Fibroblast of lung (primary cell): ENCODE results near the gene KCNH1.

Experiments
- EZH2 ChIP-seq: IDR thresholded peaks from 2 replicates; pipeline ENCODE4 v1.5.1; 2012; ENCODE audit warnings: low read length, control low read depth, mild to moderate bottlenecking; ENCODE audit errors: missing control alignments
- TF ChIP-seq, protein P1 (sequence below), 2 donors: IDR thresholded peaks in 1 of 2; conservative IDR thresholded peaks in 1 of 2; 1 replicate in 1 of 2; 2 replicates in 1 of 2; pipeline ENCODE4 v1.5.1; 2011 to 2012; ENCODE audit warnings: low read length in 2 of 2, control low read depth in 1 of 2, inconsistent platforms in 1 of 2, low read depth in 1 of 2, mild to moderate bottlenecking in 1 of 2

- TF ChIP-seq, protein P1, sequence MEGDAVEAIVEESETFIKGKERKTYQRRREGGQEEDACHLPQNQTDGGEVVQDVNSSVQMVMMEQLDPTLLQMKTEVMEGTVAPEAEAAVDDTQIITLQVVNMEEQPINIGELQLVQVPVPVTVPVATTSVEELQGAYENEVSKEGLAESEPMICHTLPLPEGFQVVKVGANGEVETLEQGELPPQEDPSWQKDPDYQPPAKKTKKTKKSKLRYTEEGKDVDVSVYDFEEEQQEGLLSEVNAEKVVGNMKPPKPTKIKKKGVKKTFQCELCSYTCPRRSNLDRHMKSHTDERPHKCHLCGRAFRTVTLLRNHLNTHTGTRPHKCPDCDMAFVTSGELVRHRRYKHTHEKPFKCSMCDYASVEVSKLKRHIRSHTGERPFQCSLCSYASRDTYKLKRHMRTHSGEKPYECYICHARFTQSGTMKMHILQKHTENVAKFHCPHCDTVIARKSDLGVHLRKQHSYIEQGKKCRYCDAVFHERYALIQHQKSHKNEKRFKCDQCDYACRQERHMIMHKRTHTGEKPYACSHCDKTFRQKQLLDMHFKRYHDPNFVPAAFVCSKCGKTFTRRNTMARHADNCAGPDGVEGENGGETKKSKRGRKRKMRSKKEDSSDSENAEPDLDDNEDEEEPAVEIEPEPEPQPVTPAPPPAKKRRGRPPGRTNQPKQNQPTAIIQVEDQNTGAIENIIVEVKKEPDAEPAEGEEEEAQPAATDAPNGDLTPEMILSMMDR (conservative IDR thresholded peaks at IDR 0.05 in 1 of 2, IDR thresholded peaks at IDR 0.05 in 1 of 2; ENCODE audit: low read depth in 1 of 2, low read length in 2 of 2): no peak
- no peak for TF ChIP-seq EZH2
These were observed 189.7 kb downstream of the KCNH1 start for GRCh38 chr1:210944252-210944651.
